Esophagus muscularis mucosa (tissue), 4 donors: ENCODE data around the gene TAF3. TPM values are rescaled to one million over a fixed set of nuclear protein-coding genes. Genes with fewer than 3 reads are reported as not detected.

Experiments
- DNase-seq: peaks from one replicate; pipeline ENCODE4 v3.0.0-alpha.2; 2017; ENCODE audit errors: extremely low spot score
- H3K27ac ChIP-seq, 4 donors: fragments of 200-600 bp; sonication (generic); replicated peaks in 1 of 4; 1 replicate in 3 of 4; 2 replicates in 1 of 4; pipeline ENCODE4 v1.5.1; 2016 to 2019; ENCODE audit warnings: mild to moderate bottlenecking in 1 of 4
- H3K27me3 ChIP-seq, 4 donors: fragments of 200-600 bp; sonication (generic); one replicate each; pipeline versions ENCODE4 v1.5.1 to v1.6.0; 2016 to 2019
- H3K36me3 ChIP-seq, 4 donors: fragments of 200-600 bp; sonication (generic); one replicate each; pipeline ENCODE4 v1.5.1; 2016 to 2019
- H3K4me1 ChIP-seq, 4 donors: fragments of 200-600 bp; sonication (generic); one replicate each; pipeline ENCODE4 v1.5.1; 2016 to 2019
- H3K4me3 ChIP-seq, 4 donors: fragments of 200-600 bp; sonication (generic); 1 replicate in 2 of 4; 2 replicates in 2 of 4; pipeline ENCODE4 v1.5.1; 2016 to 2019; ENCODE audit warnings: mild to moderate bottlenecking in 4 of 4, moderate library complexity in 1 of 4
- H3K9me3 ChIP-seq, 4 donors: fragments of 200-600 bp; sonication (generic); 1 replicate in 3 of 4; 2 replicates in 1 of 4; pipeline ENCODE4 v1.5.1; 2016 to 2019
- CTCF ChIP-seq, 3 experiments: fragments of 200-600 bp in 2 of 3; fragments of 450-650 bp in 1 of 3; sonication (generic) in 2 of 3; IDR thresholded peaks; one replicate each; pipeline ENCODE4 v1.5.1; 2017 to 2019; ENCODE audit warnings: antibody characterized with exemption in 3 of 3, mild to moderate bottlenecking in 2 of 3, moderate library complexity in 1 of 3
- EP300 ChIP-seq: sonication (generic); formaldehyde crosslinking; IDR thresholded peaks from one replicate; pipeline ENCODE4 v1.6.1; 2017; ENCODE audit warnings: antibody characterized with exemption
- POLR2A ChIP-seq: fragments of 450-650 bp; IDR thresholded peaks from one replicate; pipeline ENCODE4 v1.6.1; 2017; ENCODE audit warnings: antibody characterized with exemption, moderate library complexity, mild to moderate bottlenecking, low read depth
- POLR2AphosphoS5 ChIP-seq, 2 donors: sonication (generic); formaldehyde crosslinking; IDR thresholded peaks; one replicate each; pipeline ENCODE4 v1.6.1; 2017; ENCODE audit warnings: antibody characterized with exemption in 2 of 2
- WGBS: methylation state at CpG from one replicate; pipeline ENCODE4 v1.1.5; 2018; 5-methylcytosine and 5-hydroxymethylcytosine counted together
- intact Hi-C: fragments of 100-400 bp; cut with DNase I; formaldehyde crosslinking; loops from one replicate; pipeline ENCODE4 v1.15.1; 2023
- total RNA-seq, 4 donors: library from RNA; depleted of rRNA; stranded (reverse); fragments of >200 nt; gene quantifications; one replicate each; pipeline versions ENCODE4 v1.1.0 to v1.2.1, GENCODE V29; 2016

Gene TAF3
- total RNA-seq, 4 donors from 2014 or later: 8.8 to 11.2 (median 10.7) TPM

- no peak for TF ChIP-seq EP300
- TF ChIP-seq POLR2AphosphoS5 (IDR thresholded peaks at IDR 0.05): no peak
- TF ChIP-seq CTCF (IDR thresholded peaks at IDR 0.05): no peak
- no peak for TF ChIP-seq POLR2A
- no peak for DNase-seq
- Histone ChIP-seq H3K27ac (no peak overlapping the region), H3K9me3 (no peaks in the 10 kb centered on the region), H3K27me3 (no peaks in the 10 kb centered on the region), H3K4me1 (peaks cover 0 to 6% (median 2%) of the 10 kb centered on the region in 4 donors), H3K4me3 (no peak overlapping the region), H3K36me3 (peaks cover 0 to 8% (median 0%) of the 10 kb centered on the region in 4 donors)
- intact Hi-C loops: no loop called here
Observed at GRCh38 chr10:7833210-7833609, 14.9 kb downstream of the TAF3 start.

- DNase-seq: no peak
- Histone ChIP-seq H3K36me3 (peaks cover 0 to 8% (median 0%) of the 10 kb centered on the region in 4 donors), H3K27ac (no peak overlapping the region), H3K9me3 (no peaks in the 10 kb centered on the region), H3K4me1 (peaks cover 0 to 6% (median 2%) of the 10 kb centered on the region in 4 donors), H3K4me3 (no peak overlapping the region), H3K27me3 (no peaks in the 10 kb centered on the region)
- intact Hi-C loops: no loop called here
- WGBS: 97% methylated on average over 3 of the region's 3 CpGs
- TF ChIP-seq POLR2AphosphoS5 (IDR thresholded peaks at IDR 0.05): no peak
Observed at GRCh38 chr10:7834262-7834661, 16.0 kb downstream of the TAF3 start.

GRCh38 chr10:7836571-7836970, 18.3 kb downstream of the TAF3 start:
- 95% methylated on average over 2 of the region's 2 CpGs for WGBS
- peaks cover 0 to 3% (median 0%) of the 10 kb centered on the region in 4 donors for H3K4me1 ChIP-seq
- H3K4me3 ChIP-seq: no peak overlapping the region
- no peaks in the 10 kb centered on the region for H3K27me3 ChIP-seq
- H3K27ac ChIP-seq: no peak overlapping the region
- DNase-seq: peak; percentile 5
- intact Hi-C loops: no loop called here
- peaks cover 0 to 8% (median 0%) of the 10 kb centered on the region in 4 donors for H3K36me3 ChIP-seq
- TF ChIP-seq POLR2AphosphoS5 (IDR thresholded peaks at IDR 0.05) (no peak), EP300 (no peak), CTCF (IDR thresholded peaks at IDR 0.05) (no peak), POLR2A (no peak)
- no peaks in the 10 kb centered on the region for H3K9me3 ChIP-seq

- TF ChIP-seq CTCF (IDR thresholded peaks at IDR 0.05) (no peak), POLR2A (no peak), EP300 (no peak), POLR2AphosphoS5 (IDR thresholded peaks at IDR 0.05) (no peak)
- no peak overlapping the region for H3K27ac ChIP-seq
- no peak overlapping the region for H3K4me3 ChIP-seq
- no peaks in the 10 kb centered on the region for H3K27me3 ChIP-seq
- 64% methylated on average over 1 of the region's 1 CpG for WGBS
- DNase-seq: no peak
- H3K4me1 ChIP-seq: no peaks in the 10 kb centered on the region
- intact Hi-C loops: no loop called here
- H3K9me3 ChIP-seq: no peaks in the 10 kb centered on the region
- no peaks in the 10 kb centered on the region for H3K36me3 ChIP-seq
Observed at GRCh38 chr10:7846591-7846990, 28.3 kb downstream of the TAF3 start.

- no peaks in the 10 kb centered on the region for H3K27me3 ChIP-seq
- TF ChIP-seq CTCF (IDR thresholded peaks at IDR 0.05): no peak
- TF ChIP-seq POLR2AphosphoS5 (IDR thresholded peaks at IDR 0.05): no peak
- TF ChIP-seq POLR2A: no peak
- no peak for TF ChIP-seq EP300
- H3K36me3 ChIP-seq: no peaks in the 10 kb centered on the region
- no peak overlapping the region for H3K4me3 ChIP-seq
- H3K9me3 ChIP-seq: no peaks in the 10 kb centered on the region
- intact Hi-C loops: no loop called here
- DNase-seq: no peak
- H3K4me1 ChIP-seq: peaks cover 0 to 5% (median 2%) of the 10 kb centered on the region in 4 donors
- H3K27ac ChIP-seq: no peak overlapping the region
- 76% methylated on average over 4 of the region's 4 CpGs for WGBS
Observed at GRCh38 chr10:7853226-7853842, 35.0 kb downstream of the TAF3 start.
